Measurements from ENCODE around the gene POP4.

DNA sequence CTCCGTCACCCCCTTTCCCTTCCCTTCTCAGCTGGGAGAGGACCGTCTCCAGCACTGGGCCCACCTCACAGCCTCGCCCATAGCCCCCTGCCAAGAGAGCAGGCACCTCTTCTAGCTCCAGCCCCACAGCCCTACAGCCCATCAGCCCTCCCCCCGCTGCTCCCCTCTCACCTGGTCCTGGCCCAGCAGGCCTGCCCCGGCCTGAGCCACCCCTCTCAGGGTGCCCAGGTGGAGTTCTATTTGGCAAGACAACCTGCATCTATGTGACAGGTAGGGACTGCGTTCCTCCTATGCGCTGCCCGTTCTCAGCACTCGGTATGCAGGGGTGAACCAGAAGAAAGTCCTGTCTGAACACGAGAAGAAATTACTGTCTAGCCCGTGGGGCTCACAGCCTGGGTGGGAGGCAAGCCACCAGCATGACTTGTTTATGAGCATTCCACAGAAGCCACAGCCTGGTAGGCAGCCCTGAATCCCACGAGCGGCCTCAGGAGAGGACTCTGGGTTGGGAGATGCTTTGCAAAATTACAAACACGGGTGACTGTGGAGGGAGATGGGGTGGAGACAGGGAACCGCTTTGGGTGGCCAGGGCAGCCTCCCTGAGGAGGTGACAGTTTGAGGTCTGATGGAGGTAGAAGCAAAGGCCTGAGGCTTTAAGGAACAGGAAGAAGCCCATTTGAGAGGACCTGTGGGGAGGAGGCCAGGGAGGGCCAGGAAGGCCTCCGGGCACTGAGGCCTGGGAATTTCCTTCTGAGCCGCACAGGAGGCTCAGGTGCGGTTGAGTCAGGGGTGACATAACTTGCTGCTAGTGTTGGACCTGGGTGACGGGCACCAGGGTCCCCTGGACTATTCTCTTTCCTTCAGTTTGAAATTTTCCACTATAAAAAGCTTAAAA is 58.0 kb downstream of the POP4 start:
- TF ChIP-seq SRF (IDR thresholded peaks at IDR 0.05; ENCODE audit: low read depth, low read length) (no peak), POLR2A (IDR thresholded peaks at IDR 0.05; ENCODE audit: control extremely low read depth in 1 of 2, low read depth in 2 of 2, low read length in 2 of 2) (no peak), EZH2 (IDR thresholded peaks at IDR 0.05; ENCODE audit: low read depth, low read length, severe bottlenecking) (no peak), CTCF (IDR thresholded peaks at IDR 0.05; ENCODE audit: control extremely low read depth in 1 of 3, insufficient read depth in 1 of 3, low read depth in 1 of 3, low read length in 3 of 3) (no peak), RXRA (IDR thresholded peaks at IDR 0.05; ENCODE audit: insufficient read depth, low read depth, low read length) (no peak), SP1 (IDR thresholded peaks at IDR 0.05; ENCODE audit: low read depth, low read length) (no peak), POLR2AphosphoS5 (IDR thresholded peaks at IDR 0.05; ENCODE audit: low read depth, low read length) (no peak), HDAC6 (IDR thresholded peaks at IDR 0.05; ENCODE audit: low read depth, low read length) (no peak)
- TF ChIP-seq, protein P1, sequence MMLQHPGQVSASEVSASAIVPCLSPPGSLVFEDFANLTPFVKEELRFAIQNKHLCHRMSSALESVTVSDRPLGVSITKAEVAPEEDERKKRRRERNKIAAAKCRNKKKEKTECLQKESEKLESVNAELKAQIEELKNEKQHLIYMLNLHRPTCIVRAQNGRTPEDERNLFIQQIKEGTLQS (IDR thresholded peaks at IDR 0.05; ENCODE audit: insufficient read depth, low read depth, low read length): no peak
